Upper lobe of left lung (tissue), 4 donors: Measurements from ENCODE around the gene IL17D.

Experiments used
- EP300 ChIP-seq, 4 donors: sonication (generic); formaldehyde crosslinking; IDR thresholded peaks; one replicate each; pipeline ENCODE4 v1.5.1; 2017; ENCODE audit warnings: antibody characterized with exemption in 4 of 4, control low read depth in 2 of 4
- POLR2A ChIP-seq, 4 donors: fragments of 450-650 bp; IDR thresholded peaks; one replicate each; pipeline ENCODE4 v1.5.1; 2016 to 2017; ENCODE audit warnings: antibody characterized with exemption in 4 of 4, mild to moderate bottlenecking in 2 of 4
- POLR2AphosphoS5 ChIP-seq, 2 donors: sonication (generic); formaldehyde crosslinking; IDR thresholded peaks; one replicate each; pipeline ENCODE4 v1.5.1; 2017; ENCODE audit warnings: antibody characterized with exemption in 2 of 2
- TF ChIP-seq, protein P1 (sequence below), 6 experiments: fragments of 450-650 bp in 4 of 6; fragments of 200-600 bp in 2 of 6; sonication (generic) in 2 of 6; IDR thresholded peaks; one replicate each; pipeline ENCODE4 v1.5.1; 2016 to 2019; ENCODE audit warnings: antibody characterized with exemption in 6 of 6

DNA sequence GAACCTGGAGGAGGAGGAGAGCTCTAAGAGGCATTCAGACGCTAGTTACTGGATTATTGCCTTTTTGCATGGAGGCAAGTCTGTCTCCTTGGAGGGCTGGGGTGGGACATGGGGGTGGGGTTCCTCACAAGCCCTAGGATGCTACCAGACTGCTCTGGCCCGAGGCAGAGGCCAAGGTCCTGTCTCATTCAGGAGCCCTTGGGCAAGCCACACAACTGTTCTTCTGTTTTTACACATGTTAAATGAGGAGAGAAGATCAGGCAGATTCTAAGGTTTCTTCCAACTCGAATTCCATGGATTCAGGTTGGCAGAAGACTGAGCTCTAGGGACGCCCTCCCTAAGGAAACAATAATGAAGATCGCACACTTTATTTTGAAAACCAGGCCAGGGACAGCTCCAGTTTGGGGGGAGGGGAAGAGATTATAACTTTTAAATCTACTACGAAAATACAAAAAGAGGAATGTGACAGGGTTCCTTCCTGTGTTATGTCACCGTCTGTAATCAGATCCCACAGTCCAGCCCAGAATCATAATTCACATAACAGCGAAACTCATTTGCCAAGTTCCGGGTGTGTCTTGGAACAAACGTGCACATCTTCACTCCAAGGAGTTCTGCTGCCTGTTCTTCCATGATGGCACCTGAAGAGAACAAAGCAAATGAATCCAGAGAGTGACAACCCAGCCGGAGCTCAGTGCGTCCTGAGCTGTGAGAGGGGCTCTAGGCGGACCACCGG is 25.2 kb downstream of the IL17D start:
- TF ChIP-seq POLR2AphosphoS5 (IDR thresholded peaks at IDR 0.05) = no peak
- TF ChIP-seq, protein P1, sequence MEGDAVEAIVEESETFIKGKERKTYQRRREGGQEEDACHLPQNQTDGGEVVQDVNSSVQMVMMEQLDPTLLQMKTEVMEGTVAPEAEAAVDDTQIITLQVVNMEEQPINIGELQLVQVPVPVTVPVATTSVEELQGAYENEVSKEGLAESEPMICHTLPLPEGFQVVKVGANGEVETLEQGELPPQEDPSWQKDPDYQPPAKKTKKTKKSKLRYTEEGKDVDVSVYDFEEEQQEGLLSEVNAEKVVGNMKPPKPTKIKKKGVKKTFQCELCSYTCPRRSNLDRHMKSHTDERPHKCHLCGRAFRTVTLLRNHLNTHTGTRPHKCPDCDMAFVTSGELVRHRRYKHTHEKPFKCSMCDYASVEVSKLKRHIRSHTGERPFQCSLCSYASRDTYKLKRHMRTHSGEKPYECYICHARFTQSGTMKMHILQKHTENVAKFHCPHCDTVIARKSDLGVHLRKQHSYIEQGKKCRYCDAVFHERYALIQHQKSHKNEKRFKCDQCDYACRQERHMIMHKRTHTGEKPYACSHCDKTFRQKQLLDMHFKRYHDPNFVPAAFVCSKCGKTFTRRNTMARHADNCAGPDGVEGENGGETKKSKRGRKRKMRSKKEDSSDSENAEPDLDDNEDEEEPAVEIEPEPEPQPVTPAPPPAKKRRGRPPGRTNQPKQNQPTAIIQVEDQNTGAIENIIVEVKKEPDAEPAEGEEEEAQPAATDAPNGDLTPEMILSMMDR (IDR thresholded peaks at IDR 0.05) = no peak
- TF ChIP-seq POLR2A (IDR thresholded peaks at IDR 0.05) = no peak
- TF ChIP-seq EP300 (IDR thresholded peaks at IDR 0.05) = no peak
